Stimulated activated effector memory CD8-positive, alpha-beta T cell treated with anti-CD3 and anti-CD28 coated beads, Interleukin-12 subunit alpha, Interleukin-12 subunit beta, amount 100 ng/mL, for 72 hours (primary cell): Measurements from ENCODE around the gene GRPEL1.
A peak's percentile ranks its signal among the peaks of the same experiment; 100 is the strongest.

Source experiments
- ATAC-seq: fragments of 150-1000 bp; cut with Tn5 transposase; 2 replicates; pipeline ENCODE4 v1.10.0; 2021
- DNase-seq, 2 donors: peaks; one replicate each; pipeline ENCODE4 v3.0.0; 2021 to 2022; ENCODE audit warnings: low spot score in 2 of 2
- H3K27ac Mint-ChIP-seq: one replicate; pipeline ENCODE4 v1.8.0; 2022; ENCODE audit warnings: mild to moderate bottlenecking, mixed read lengths
- H3K36me3 Mint-ChIP-seq: one replicate; pipeline ENCODE4 v1.8.0; 2022; ENCODE audit warnings: mild to moderate bottlenecking, mixed read lengths
- H3K4me1 Mint-ChIP-seq: one replicate; pipeline ENCODE4 v1.8.0; 2022; ENCODE audit warnings: mixed read lengths
- H3K4me3 Mint-ChIP-seq: one replicate; pipeline ENCODE4 v1.8.0; 2022; ENCODE audit warnings: mild to moderate bottlenecking, mixed read lengths
- H3K9me3 Mint-ChIP-seq: one replicate; pipeline ENCODE4 v1.8.0; 2022; ENCODE audit warnings: mixed read lengths

The GRPEL1 gene

GRCh38 chr4:7031558-7032449, 36.1 kb downstream of the GRPEL1 start:
- no peak for ATAC-seq
- H3K4me1 Mint-ChIP-seq = peaks cover 15% of the 10 kb centered on the region
- H3K9me3 Mint-ChIP-seq = no peaks in the 10 kb centered on the region
- no peak overlapping the region for H3K4me3 Mint-ChIP-seq
- peaks cover 64% of the 10 kb centered on the region for H3K36me3 Mint-ChIP-seq
- no peak overlapping the region for H3K27ac Mint-ChIP-seq
- no peak for DNase-seq

- Mint-ChIP-seq H3K4me1 (peaks cover 17% of the 10 kb centered on the region), H3K9me3 (no peaks in the 10 kb centered on the region), H3K4me3 (no peak overlapping the region), H3K27ac (peak overlapping the region; percentile 44), H3K36me3 (peaks cover 74% of the 10 kb centered on the region)
- no peak for DNase-seq
- no peak for ATAC-seq
These were observed 37.0 kb downstream of the GRPEL1 start for GRCh38 chr4:7030856-7031255.

- H3K27ac Mint-ChIP-seq = peak overlapping the region; percentile 78
- no peak for ATAC-seq
- H3K4me1 Mint-ChIP-seq = peaks cover 17% of the 10 kb centered on the region
These were observed 37.9 kb downstream of the GRPEL1 start for GRCh38 chr4:7029921-7030320.

GRCh38 chr4:7029212-7029611, 38.7 kb downstream of the GRPEL1 start:
- no peak for ATAC-seq

More at GRCh38 chr4:7029921-7030320, 37.9 kb downstream of the GRPEL1 start:
- Mint-ChIP-seq H3K36me3 (peaks cover 79% of the 10 kb centered on the region), H3K4me3 (no peak overlapping the region), H3K9me3 (no peaks in the 10 kb centered on the region)
- no peak for DNase-seq

GRCh38 chr4:7027913-7028312, 40.0 kb downstream of the GRPEL1 start:
- peak overlapping the region; percentile 68 for H3K27ac Mint-ChIP-seq
- peaks cover 92% of the 10 kb centered on the region for H3K36me3 Mint-ChIP-seq

More at GRCh38 chr4:7029212-7029611, 38.7 kb downstream of the GRPEL1 start:
- no peak for DNase-seq
- peaks cover 17% of the 10 kb centered on the region for H3K4me1 Mint-ChIP-seq
- H3K27ac Mint-ChIP-seq = peak overlapping the region; percentile 78
- no peaks in the 10 kb centered on the region for H3K9me3 Mint-ChIP-seq
- H3K4me3 Mint-ChIP-seq = no peak overlapping the region
- H3K36me3 Mint-ChIP-seq = peaks cover 85% of the 10 kb centered on the region

DNA sequence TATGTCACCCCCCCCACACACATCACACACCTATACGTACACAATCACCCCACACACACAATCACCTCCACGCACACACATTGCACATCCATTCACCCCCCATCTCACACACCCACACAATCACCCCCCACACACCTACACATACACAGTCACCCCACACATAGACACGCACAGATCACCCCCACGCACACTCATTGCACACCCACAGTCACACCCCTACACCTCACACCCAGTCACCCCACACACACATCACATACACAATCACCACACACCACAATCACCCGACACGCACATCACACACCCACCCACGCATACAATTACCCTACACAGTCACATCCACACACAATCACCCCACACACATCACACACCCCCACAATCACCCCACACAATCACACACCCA, 40.6 kb downstream of the GRPEL1 start:
- H3K36me3 Mint-ChIP-seq = peaks cover 94% of the 10 kb centered on the region
- no peaks in the 10 kb centered on the region for H3K9me3 Mint-ChIP-seq
- H3K4me3 Mint-ChIP-seq = no peak overlapping the region
- no peak for ATAC-seq
- no peak for DNase-seq
- H3K27ac Mint-ChIP-seq = peak overlapping the region; percentile 68
- H3K4me1 Mint-ChIP-seq = peaks cover 18% of the 10 kb centered on the region

More at GRCh38 chr4:7027913-7028312, 40.0 kb downstream of the GRPEL1 start:
- no peak for DNase-seq
- ATAC-seq = no peak
- peaks cover 17% of the 10 kb centered on the region for H3K4me1 Mint-ChIP-seq
- H3K4me3 Mint-ChIP-seq = no peak overlapping the region
- H3K9me3 Mint-ChIP-seq = no peaks in the 10 kb centered on the region

DNA sequence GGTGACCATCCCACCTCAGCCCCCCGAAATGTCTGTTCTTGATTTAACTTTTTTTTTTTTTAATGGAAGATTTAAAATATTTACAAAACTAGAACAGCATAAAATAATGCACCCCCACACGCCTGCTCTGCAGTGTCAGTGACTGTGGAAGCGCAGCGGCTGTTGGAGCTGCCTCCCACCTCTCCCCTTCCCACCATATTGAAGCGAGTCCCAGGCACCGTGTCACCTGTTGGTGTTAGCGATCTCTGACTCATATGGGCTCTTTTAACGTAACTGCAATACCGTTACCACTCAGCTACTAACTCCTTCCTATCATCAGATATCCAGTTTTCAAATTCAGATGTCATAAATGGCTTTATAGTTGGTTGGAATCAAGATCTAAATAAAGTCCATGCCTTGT, 41.8 kb downstream of the GRPEL1 start:
- H3K27ac Mint-ChIP-seq = peak overlapping the region; percentile 68
- ATAC-seq = no peak

GRCh38 chr4:7025040-7025602, 42.7 kb downstream of the GRPEL1 start:
- no peak for DNase-seq
- Mint-ChIP-seq H3K4me1 (peaks cover 22% of the 10 kb centered on the region), H3K4me3 (no peak overlapping the region), H3K9me3 (no peaks in the 10 kb centered on the region), H3K36me3 (peaks cover 94% of the 10 kb centered on the region), H3K27ac (no peak overlapping the region)
- no peak for ATAC-seq

More for the DNA sequence above, 41.8 kb downstream of the GRPEL1 start:
- Mint-ChIP-seq H3K36me3 (peaks cover 94% of the 10 kb centered on the region), H3K4me3 (no peak overlapping the region), H3K4me1 (peaks cover 22% of the 10 kb centered on the region), H3K9me3 (no peaks in the 10 kb centered on the region)
- DNase-seq = no peak

GRCh38 chr4:7024336-7024890, 43.5 kb downstream of the GRPEL1 start:
- Mint-ChIP-seq H3K4me1 (peaks cover 22% of the 10 kb centered on the region), H3K4me3 (no peak overlapping the region), H3K27ac (no peak overlapping the region), H3K36me3 (peaks cover 89% of the 10 kb centered on the region), H3K9me3 (no peaks in the 10 kb centered on the region)
- DNase-seq = no peak
- ATAC-seq = no peak

GRCh38 chr4:7023901-7024300, 44.0 kb downstream of the GRPEL1 start:
- H3K36me3 Mint-ChIP-seq = peaks cover 86% of the 10 kb centered on the region
- ATAC-seq (no peak), DNase-seq (no peak)
- no peaks in the 10 kb centered on the region for H3K9me3 Mint-ChIP-seq
- peaks cover 22% of the 10 kb centered on the region for H3K4me1 Mint-ChIP-seq
- H3K27ac Mint-ChIP-seq = no peak overlapping the region
- no peak overlapping the region for H3K4me3 Mint-ChIP-seq

- peaks cover 22% of the 10 kb centered on the region for H3K4me1 Mint-ChIP-seq
- DNase-seq (no peak), ATAC-seq (no peak)
- H3K36me3 Mint-ChIP-seq = peaks cover 82% of the 10 kb centered on the region
- no peak overlapping the region for H3K4me3 Mint-ChIP-seq
- no peaks in the 10 kb centered on the region for H3K9me3 Mint-ChIP-seq
- H3K27ac Mint-ChIP-seq = no peak overlapping the region
These were observed 44.4 kb downstream of the GRPEL1 start for GRCh38 chr4:7023486-7023885.

DNA sequence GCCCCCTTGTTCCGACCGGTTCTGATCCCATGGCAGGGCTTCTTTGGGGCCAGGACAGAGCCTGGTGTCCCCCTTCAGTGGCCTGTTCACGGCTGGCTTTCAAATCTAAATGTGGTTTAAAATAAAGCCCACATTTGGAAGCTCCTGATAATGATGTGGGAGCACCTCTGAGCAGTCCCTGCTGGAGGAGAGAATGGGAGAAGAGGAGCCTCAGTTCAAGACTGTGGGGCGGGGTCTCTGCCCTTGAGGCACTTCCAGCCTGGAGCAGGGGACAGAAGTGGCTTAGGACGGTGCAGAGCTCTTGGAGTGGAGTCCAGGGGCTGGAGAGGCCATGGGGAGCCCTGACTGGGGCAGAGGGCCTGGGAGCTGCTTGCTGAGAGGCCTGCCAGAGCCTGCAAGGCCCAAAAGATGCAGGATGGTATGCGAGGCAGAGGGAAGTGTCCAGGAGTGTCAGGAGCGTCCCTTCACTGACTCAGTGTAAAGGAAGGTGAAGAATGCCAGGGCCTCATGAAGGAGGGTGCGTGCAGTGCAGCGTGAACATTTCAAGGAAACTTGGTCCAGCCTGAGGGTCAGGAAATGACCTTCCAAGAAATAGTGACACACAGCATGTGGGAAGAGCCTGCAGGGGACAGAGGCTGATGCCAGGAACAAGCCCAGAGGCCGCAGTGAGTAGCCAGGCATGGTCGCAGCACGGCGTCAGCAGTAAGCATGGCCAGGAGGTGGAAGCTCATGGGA, 45.8 kb downstream of the GRPEL1 start:
- ATAC-seq (no peak), DNase-seq (no peak)
- H3K27ac Mint-ChIP-seq = peak overlapping the region; percentile 13
- H3K9me3 Mint-ChIP-seq = no peaks in the 10 kb centered on the region
- peaks cover 76% of the 10 kb centered on the region for H3K36me3 Mint-ChIP-seq
- H3K4me1 Mint-ChIP-seq = peaks cover 10% of the 10 kb centered on the region
- no peak overlapping the region for H3K4me3 Mint-ChIP-seq

DNA sequence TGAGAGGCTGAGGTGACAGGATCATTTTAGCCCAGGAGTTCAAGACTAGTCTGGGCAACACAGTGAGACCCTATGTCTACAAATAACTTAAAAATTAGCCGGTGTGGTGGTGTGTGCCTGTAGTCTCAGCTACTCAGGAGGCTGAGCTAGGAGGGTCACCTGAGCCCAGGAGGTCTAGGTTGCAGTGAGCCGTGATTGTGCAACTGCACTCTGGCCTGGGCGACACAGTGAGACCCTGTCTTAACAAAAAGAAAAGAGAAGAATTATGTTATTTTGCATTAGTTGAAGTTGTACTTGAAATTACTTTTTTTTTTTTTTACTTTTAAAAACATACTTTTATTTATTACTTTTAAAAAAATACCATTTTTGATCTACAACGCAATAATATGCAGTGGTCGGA, 46.5 kb downstream of the GRPEL1 start:
- Mint-ChIP-seq H3K9me3 (no peaks in the 10 kb centered on the region), H3K27ac (no peak overlapping the region), H3K36me3 (peaks cover 76% of the 10 kb centered on the region), H3K4me1 (peaks cover 4% of the 10 kb centered on the region), H3K4me3 (no peak overlapping the region)
- no peak for DNase-seq
- ATAC-seq = no peak

- Mint-ChIP-seq H3K4me1 (peaks cover 4% of the 10 kb centered on the region), H3K4me3 (no peak overlapping the region), H3K9me3 (no peaks in the 10 kb centered on the region), H3K27ac (peak overlapping the region; percentile 35), H3K36me3 (peaks cover 73% of the 10 kb centered on the region)
- DNase-seq (no peak), ATAC-seq (no peak)
These were observed 47.0 kb downstream of the GRPEL1 start for GRCh38 chr4:7020856-7021255.

DNA sequence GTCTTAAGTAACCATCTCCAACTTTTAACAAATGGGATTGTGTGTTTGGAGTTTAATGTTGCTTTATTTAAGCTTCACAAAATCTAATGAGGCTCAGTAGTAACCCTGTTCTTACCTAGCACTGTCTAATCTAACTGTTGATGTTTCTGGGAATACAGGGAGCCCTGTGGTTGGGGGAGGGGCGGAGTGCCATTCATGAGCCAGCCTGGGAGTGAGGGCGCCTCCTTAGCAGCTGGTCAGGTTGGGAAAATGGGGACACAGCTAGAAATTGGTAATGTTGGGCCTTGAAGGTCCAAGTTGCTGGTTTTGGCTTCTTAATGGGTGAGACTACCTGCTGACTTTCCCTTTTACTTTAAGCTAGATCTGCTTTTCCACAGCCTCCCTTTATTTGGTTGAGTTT, 47.6 kb downstream of the GRPEL1 start:
- ATAC-seq (no peak), DNase-seq (no peak)
- H3K4me3 Mint-ChIP-seq = no peak overlapping the region
- H3K36me3 Mint-ChIP-seq = peaks cover 77% of the 10 kb centered on the region
- H3K27ac Mint-ChIP-seq = peak overlapping the region; percentile 35
- H3K9me3 Mint-ChIP-seq = no peaks in the 10 kb centered on the region
- H3K4me1 Mint-ChIP-seq = peaks cover 4% of the 10 kb centered on the region
